ENCODE data around the gene CA9. TPM values are rescaled to one million over a fixed set of nuclear protein-coding genes. Genes with fewer than 3 reads are reported as not detected.

Gene CA9
- total RNA-seq, 4 donors from 2014 or later = 2.2 TPM; not detected in 3

- no peak for DNase-seq (ENCODE audit: extremely low spot score)
- TF ChIP-seq POLR2AphosphoS5 (IDR thresholded peaks at IDR 0.05) (no peak), EP300 (IDR thresholded peaks at IDR 0.05) (no peak), CTCF (IDR thresholded peaks at IDR 0.05) (no peak), POLR2A (IDR thresholded peaks at IDR 0.05; ENCODE audit: low read depth) (no peak)
- Histone ChIP-seq H3K27me3 (no peaks in the 10 kb centered on the region), H3K9me3 (no peaks in the 10 kb centered on the region), H3K4me3 (no peak overlapping the region), H3K27ac (replicated peaks in 1 of 4) (peak overlapping the region; percentile 71 to 98 (median 76)), H3K36me3 (peaks cover 97 to 100% (median 100%) of the 10 kb centered on the region in 4 donors), H3K4me1 (peaks cover 0 to 30% (median 13%) of the 10 kb centered on the region in 4 donors)
- intact Hi-C loops (cut with DNase I) = no loop called here
- 82% methylated on average over 5 of the region's 7 CpGs for WGBS
Measured at GRCh38 chr9:35710818-35711500, 37.2 kb downstream of the CA9 start.

GRCh38 chr9:35711501-35712428, 38.0 kb downstream of the CA9 start:
- intact Hi-C loops (cut with DNase I) = no loop called here
- Histone ChIP-seq H3K9me3 (no peaks in the 10 kb centered on the region), H3K4me3 (no peak overlapping the region), H3K4me1 (peaks cover 0 to 38% (median 21%) of the 10 kb centered on the region in 4 donors), H3K27me3 (no peaks in the 10 kb centered on the region), H3K36me3 (peaks cover 96 to 100% (median 99%) of the 10 kb centered on the region in 4 donors), H3K27ac (replicated peaks in 1 of 4) (peak overlapping the region; percentile 71 to 98 (median 76))
- no peak for DNase-seq (ENCODE audit: extremely low spot score)
- 85% methylated on average over 21 of the region's 21 CpGs for WGBS
- TF ChIP-seq POLR2A (IDR thresholded peaks at IDR 0.05; ENCODE audit: low read depth) (no peak), POLR2AphosphoS5 (IDR thresholded peaks at IDR 0.05) (no peak)

GRCh38 chr9:35712762-35713400, 39.2 kb downstream of the CA9 start:
- 90% methylated on average over 6 of the region's 11 CpGs for WGBS
- TF ChIP-seq EP300 (IDR thresholded peaks at IDR 0.05) = no peak
- TF ChIP-seq POLR2AphosphoS5 (IDR thresholded peaks at IDR 0.05) = no peak
- TF ChIP-seq POLR2A (IDR thresholded peaks at IDR 0.05; ENCODE audit: low read depth) = no peak
- no peak for TF ChIP-seq CTCF (IDR thresholded peaks at IDR 0.05)
- H3K36me3 ChIP-seq = peaks cover 96 to 100% (median 99%) of the 10 kb centered on the region in 4 donors

GRCh38 chr9:35713578-35713977, 39.9 kb downstream of the CA9 start:
- TF ChIP-seq POLR2A (IDR thresholded peaks at IDR 0.05; ENCODE audit: low read depth) = no peak
- TF ChIP-seq CTCF (IDR thresholded peaks at IDR 0.05) = no peak
- no peak for TF ChIP-seq POLR2AphosphoS5 (IDR thresholded peaks at IDR 0.05)
- no peak for TF ChIP-seq EP300 (IDR thresholded peaks at IDR 0.05)
- DNase-seq (ENCODE audit: extremely low spot score) = no peak
- H3K4me3 ChIP-seq = no peak overlapping the region
- peaks cover 0 to 46% (median 26%) of the 10 kb centered on the region in 4 donors for H3K4me1 ChIP-seq
- H3K36me3 ChIP-seq = peaks cover 96 to 100% (median 99%) of the 10 kb centered on the region in 4 donors
- H3K9me3 ChIP-seq = no peaks in the 10 kb centered on the region
- intact Hi-C loops (cut with DNase I) = no loop called here
- H3K27me3 ChIP-seq = no peaks in the 10 kb centered on the region
- peak overlapping the region; percentile 71 to 98 (median 76) for H3K27ac ChIP-seq (replicated peaks in 1 of 4)
- 95% methylated on average over 3 of the region's 3 CpGs for WGBS

More at GRCh38 chr9:35712762-35713400, 39.2 kb downstream of the CA9 start:
- Histone ChIP-seq H3K4me1 (peaks cover 0 to 46% (median 26%) of the 10 kb centered on the region in 4 donors), H3K4me3 (no peak overlapping the region), H3K27me3 (no peaks in the 10 kb centered on the region), H3K27ac (replicated peaks in 1 of 4) (peak overlapping the region; percentile 71 to 98 (median 76)), H3K9me3 (no peaks in the 10 kb centered on the region)
- DNase-seq (ENCODE audit: extremely low spot score) = no peak
- intact Hi-C loops (cut with DNase I) = no loop called here

All from esophagus muscularis mucosa (tissue), 4 donors.